Type B pancreatic cell (in vitro differentiated cells): ENCODE measurements around the gene NDRG3. TPM values are rescaled to one million over a fixed set of nuclear protein-coding genes. Genes with fewer than 3 reads are reported as not detected.

Source experiments
- DNase-seq: peaks from one replicate; pipeline ENCODE4 v3.0.0; 2021; ENCODE audit warnings: mixed read lengths; ENCODE audit not compliant: unreplicated experiment; ENCODE audit errors: extremely low spot score
- H3K27ac Mint-ChIP-seq: 2 replicates; pipeline ENCODE4 v1.8.0; 2021; ENCODE audit warnings: mild to moderate bottlenecking, mixed read lengths
- H3K27me3 Mint-ChIP-seq: 2 replicates; pipeline ENCODE4 v1.8.0; 2021; ENCODE audit warnings: mixed read lengths
- H3K36me3 Mint-ChIP-seq: 2 replicates; pipeline ENCODE4 v1.8.0; 2021; ENCODE audit warnings: mixed read lengths
- H3K4me1 Mint-ChIP-seq: one replicate; pipeline ENCODE4 v1.8.0; 2021; ENCODE audit warnings: mixed read lengths; ENCODE audit not compliant: unreplicated experiment
- H3K4me3 Mint-ChIP-seq: 2 replicates; pipeline ENCODE4 v1.8.0; 2021; ENCODE audit warnings: mild to moderate bottlenecking, mixed read lengths
- H3K9me3 Mint-ChIP-seq: 2 replicates; pipeline ENCODE4 v1.8.0; 2021; ENCODE audit warnings: mixed read lengths
- total RNA-seq: library from RNA; stranded (reverse); gene quantifications from 2 replicates; pipeline ENCODE4 v1.2.1, GENCODE V29; 2021; ENCODE audit warnings: low replicate concordance
- TF ChIP-seq, protein P1 (sequence below): fragments of 200-600 bp; sonication (generic); conservative IDR thresholded peaks from 2 replicates; pipeline ENCODE4 v1.5.0; 2021; ENCODE audit warnings: antibody characterized with exemption, mild to moderate bottlenecking

The NDRG3 gene
- total RNA-seq, 1 donor from 2014 or later, result 31.5 TPM

DNA sequence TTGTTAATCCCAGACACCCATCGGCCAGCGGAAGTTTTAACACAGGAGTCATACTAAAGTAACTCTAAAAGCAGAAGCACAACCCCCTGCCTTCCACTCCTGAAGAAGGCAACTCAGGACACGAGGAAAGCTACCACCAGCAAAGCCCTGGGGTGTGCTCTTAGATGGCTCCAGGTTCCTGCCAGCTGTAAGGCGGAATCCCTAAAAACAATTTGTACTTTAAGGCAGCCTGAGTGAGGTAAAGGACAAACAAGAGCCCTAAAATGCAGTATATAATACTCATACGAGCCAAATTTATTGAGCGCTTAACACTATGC lies 8.7 kb downstream of the NDRG3 start:
- H3K27ac Mint-ChIP-seq, result peak overlapping the region; percentile 48
- H3K27me3 Mint-ChIP-seq, result no peaks in the 10 kb centered on the region
- DNase-seq, result no peak
- H3K36me3 Mint-ChIP-seq, result no peaks in the 10 kb centered on the region
- no peaks in the 10 kb centered on the region for H3K9me3 Mint-ChIP-seq
- no peak overlapping the region for H3K4me3 Mint-ChIP-seq
- TF ChIP-seq, protein P1, sequence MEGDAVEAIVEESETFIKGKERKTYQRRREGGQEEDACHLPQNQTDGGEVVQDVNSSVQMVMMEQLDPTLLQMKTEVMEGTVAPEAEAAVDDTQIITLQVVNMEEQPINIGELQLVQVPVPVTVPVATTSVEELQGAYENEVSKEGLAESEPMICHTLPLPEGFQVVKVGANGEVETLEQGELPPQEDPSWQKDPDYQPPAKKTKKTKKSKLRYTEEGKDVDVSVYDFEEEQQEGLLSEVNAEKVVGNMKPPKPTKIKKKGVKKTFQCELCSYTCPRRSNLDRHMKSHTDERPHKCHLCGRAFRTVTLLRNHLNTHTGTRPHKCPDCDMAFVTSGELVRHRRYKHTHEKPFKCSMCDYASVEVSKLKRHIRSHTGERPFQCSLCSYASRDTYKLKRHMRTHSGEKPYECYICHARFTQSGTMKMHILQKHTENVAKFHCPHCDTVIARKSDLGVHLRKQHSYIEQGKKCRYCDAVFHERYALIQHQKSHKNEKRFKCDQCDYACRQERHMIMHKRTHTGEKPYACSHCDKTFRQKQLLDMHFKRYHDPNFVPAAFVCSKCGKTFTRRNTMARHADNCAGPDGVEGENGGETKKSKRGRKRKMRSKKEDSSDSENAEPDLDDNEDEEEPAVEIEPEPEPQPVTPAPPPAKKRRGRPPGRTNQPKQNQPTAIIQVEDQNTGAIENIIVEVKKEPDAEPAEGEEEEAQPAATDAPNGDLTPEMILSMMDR, result no peak
- peaks cover 15% of the 10 kb centered on the region for H3K4me1 Mint-ChIP-seq

DNA sequence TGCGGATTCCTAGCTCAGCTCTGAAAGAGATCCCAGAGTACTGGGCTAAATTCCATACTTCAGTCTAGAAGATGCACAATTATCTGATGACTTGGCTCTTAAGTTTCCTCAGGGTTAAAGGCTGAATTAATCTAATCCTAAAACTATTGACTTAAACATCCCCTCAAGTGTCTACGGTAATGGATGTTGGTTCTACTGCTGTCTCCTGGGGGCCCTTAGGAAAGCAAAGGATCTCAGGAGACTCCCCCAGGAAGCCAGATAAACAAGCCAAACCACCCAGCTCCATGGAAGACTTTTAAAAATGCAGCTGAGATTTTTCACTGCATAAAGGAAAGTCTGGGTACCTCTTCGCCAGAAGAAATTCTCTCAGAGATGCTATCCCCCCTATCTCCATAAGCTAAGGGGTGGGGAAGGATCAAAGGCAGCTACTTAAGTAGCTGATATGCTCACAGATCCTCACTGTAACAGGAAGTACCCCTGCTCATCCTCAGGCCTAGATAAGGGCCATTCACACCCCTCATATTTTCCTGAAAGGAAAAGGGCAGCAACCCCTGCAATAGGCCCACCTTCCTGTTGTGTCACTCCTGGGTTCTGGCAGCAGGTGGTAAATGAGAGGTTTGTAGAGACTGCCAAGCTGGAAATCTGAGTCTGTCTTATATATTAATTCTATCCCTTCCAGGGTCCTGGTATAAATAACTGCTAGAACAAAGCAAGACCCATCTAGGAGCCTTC lies 9.3 kb downstream of the NDRG3 start:
- H3K27ac Mint-ChIP-seq, result peak overlapping the region; percentile 48
- peaks cover 15% of the 10 kb centered on the region for H3K4me1 Mint-ChIP-seq
- H3K9me3 Mint-ChIP-seq, result no peaks in the 10 kb centered on the region

DNA sequence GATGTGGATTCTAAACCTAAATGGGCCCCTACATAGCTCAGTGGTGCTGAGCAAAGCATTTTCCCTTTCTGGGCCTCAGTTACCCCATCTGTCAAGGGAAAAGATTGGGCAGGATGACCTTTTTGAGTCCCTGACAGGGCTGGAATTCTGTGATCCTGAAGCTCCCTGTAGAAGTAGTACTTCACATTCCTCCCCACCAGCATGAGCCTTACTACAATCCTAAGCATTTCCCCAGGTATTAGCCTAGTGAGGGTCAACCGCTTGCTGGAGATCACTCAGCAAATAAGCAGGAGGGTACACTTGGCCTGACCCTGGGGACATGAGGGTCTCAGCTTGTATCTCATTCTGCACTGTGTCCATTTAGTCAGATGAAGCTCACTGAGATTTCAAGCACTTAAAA lies 13.4 kb downstream of the NDRG3 start:
- TF ChIP-seq, protein P1, result no peak
- Mint-ChIP-seq H3K9me3 (no peaks in the 10 kb centered on the region), H3K4me1 (peaks cover 11% of the 10 kb centered on the region), H3K4me3 (no peak overlapping the region), H3K36me3 (peaks cover 4% of the 10 kb centered on the region), H3K27me3 (no peaks in the 10 kb centered on the region), H3K27ac (no peak overlapping the region)
- DNase-seq, result no peak

More for the DNA sequence above, 9.3 kb downstream of the NDRG3 start:
- Mint-ChIP-seq H3K4me3 (no peak overlapping the region), H3K36me3 (no peaks in the 10 kb centered on the region), H3K27me3 (no peaks in the 10 kb centered on the region)
- DNase-seq, result no peak
- TF ChIP-seq, protein P1, result no peak

DNA sequence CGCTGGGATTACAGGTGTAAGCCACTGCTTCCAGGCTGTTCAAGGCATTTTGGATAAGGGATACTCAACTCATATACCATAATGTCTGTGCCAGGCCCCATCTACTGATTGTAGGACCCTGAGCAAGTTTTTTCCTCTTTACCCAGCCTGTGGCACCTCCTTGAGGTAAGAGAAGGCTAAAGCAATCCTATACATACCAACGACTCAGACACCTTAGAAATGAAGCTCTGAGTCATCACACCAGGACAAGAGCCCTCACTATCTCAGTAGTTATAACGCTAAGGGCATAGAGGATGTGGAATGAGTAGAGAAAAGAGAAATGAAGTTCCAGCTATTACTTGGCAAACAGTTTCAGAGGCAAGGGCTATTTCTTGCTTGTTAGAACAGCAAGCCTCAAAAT lies 16.9 kb downstream of the NDRG3 start:
- Mint-ChIP-seq H3K27ac (no peak overlapping the region), H3K4me3 (no peak overlapping the region), H3K36me3 (peaks cover 6% of the 10 kb centered on the region), H3K9me3 (no peaks in the 10 kb centered on the region), H3K4me1 (no peaks in the 10 kb centered on the region), H3K27me3 (no peaks in the 10 kb centered on the region)
- TF ChIP-seq, protein P1, result peak; percentile 26
- no peak for DNase-seq

DNA sequence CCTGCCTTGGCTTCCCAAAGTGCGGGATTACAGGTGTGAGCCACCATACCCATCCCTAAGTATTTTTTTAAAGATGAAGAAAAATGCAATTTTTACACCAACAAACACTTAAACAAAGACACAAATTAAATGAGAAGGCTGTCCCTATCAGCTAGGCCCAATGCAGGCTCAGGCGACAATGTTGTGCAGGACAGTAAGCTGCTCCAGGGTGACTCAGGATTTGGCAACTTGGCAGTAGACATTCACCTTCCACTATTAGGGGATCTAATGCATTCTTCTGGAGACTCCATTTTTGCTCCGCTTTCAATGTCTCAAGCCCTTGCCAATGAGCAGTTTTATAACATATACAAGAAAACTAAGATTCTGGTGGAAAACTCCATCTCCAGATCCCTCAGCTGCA lies 19.7 kb downstream of the NDRG3 start:
- Mint-ChIP-seq H3K27me3 (no peaks in the 10 kb centered on the region), H3K27ac (no peak overlapping the region), H3K4me1 (no peaks in the 10 kb centered on the region), H3K4me3 (no peak overlapping the region), H3K36me3 (peaks cover 10% of the 10 kb centered on the region), H3K9me3 (no peaks in the 10 kb centered on the region)
- TF ChIP-seq, protein P1, result no peak
- no peak for DNase-seq

DNA sequence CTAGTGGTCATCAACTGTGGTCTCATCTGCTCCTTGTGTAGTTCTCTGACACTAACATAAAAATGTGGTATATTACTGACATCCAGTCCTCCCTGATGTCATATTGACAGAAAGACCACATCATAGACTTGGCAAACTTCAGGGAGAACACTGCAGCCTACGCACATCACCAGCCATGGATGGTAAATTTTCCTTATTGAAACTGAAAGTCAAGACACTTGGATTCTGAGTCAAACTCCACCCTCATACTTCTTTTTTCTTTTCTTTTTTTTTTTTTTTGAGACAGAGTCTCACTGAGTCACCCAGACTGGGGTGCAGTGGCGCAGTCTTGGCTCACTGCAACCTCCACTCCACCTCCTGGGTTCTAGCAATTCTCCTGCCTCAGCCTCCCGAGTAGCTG lies 25.4 kb downstream of the NDRG3 start:
- Mint-ChIP-seq H3K36me3 (peaks cover 12% of the 10 kb centered on the region), H3K4me3 (no peak overlapping the region), H3K9me3 (no peaks in the 10 kb centered on the region), H3K27ac (no peak overlapping the region), H3K4me1 (no peaks in the 10 kb centered on the region), H3K27me3 (no peaks in the 10 kb centered on the region)
- TF ChIP-seq, protein P1, result no peak
- no peak for DNase-seq
